K562 (cell line): ENCODE measurements around the gene INCENP. TPM values are rescaled to one million over a fixed set of nuclear protein-coding genes. Genes with fewer than 3 reads are reported as not detected.
A peak's percentile ranks its signal among the peaks of the same experiment; 100 is the strongest.

Experiments used
- ATAC-seq: fragments of 200-7000 bp; cut with Tn5 transposase; 3 replicates; pipeline ENCODE4 v1.9.1; 2020; ENCODE audit warnings: moderate library complexity
- BruUV-seq: library from RNA; stranded (reverse); fragments of 400-500 nt; replicated peaks from 2 replicates; lab custom pipeline; 2021; lab: Mats Ljungman, UMichigan
- CTCF ChIA-PET: fragments of 300-600 bp; formaldehyde crosslinking; extraction: SDS; loops from one replicate; lab custom pipeline; 2021; ENCODE audit warnings: low intra/inter-chr PET ratio; lab: Yijun Ruan, JAX
- POLR2A ChIA-PET: fragments of 300-600, 350-650 bp; sonication (Branson Sonifier 250); formaldehyde crosslinking; extraction: SDS; loops from one replicate; lab custom pipeline; 2021; ENCODE audit warnings: antibody characterized with exemption, inconsistent platforms; lab: Yijun Ruan, JAX
- DNase-seq, 4 experiments: peaks; one replicate each; pipeline versions ENCODE4 v3.0.0 to v3.0.0-alpha.2; 2011 to 2018; ENCODE audit warnings: low spot score in 3 of 4, mixed read lengths in 3 of 4; ENCODE audit errors: extremely low read depth in 1 of 4
- FAIRE-seq: peaks from 2 replicates; lab custom pipeline; 2011; peaks lifted over from hg19 to GRCh38; lab: Jason Lieb, UNC
- H2AFZ ChIP-seq: 2 replicates; pipeline ENCODE4 v1.6.0; 2011; ENCODE audit warnings: low read depth, low read length, control low read depth, inconsistent platforms
- H3K27ac ChIP-seq: fragments of 200-600 bp; 3 replicates; pipeline ENCODE4 v1.8.0; 2011; ENCODE audit warnings: low read depth, mild to moderate bottlenecking, control low read depth, inconsistent platforms, low read length, moderate library complexity, mixed read lengths; ENCODE audit errors: extremely low read depth
- H3K27me3 ChIP-seq, 2 experiments: fragments of 300-600 bp in 1 of 2; 2 replicates in 1 of 2; 3 replicates in 1 of 2; pipeline versions ENCODE4 v1.6.0 to v1.8.0; 2011; ENCODE audit warnings: inconsistent platforms in 2 of 2, low read length in 2 of 2, mild to moderate bottlenecking in 1 of 2, mixed read lengths in 1 of 2, moderate library complexity in 1 of 2; ENCODE audit not compliant: control insufficient read depth in 2 of 2, insufficient read depth in 2 of 2
- H3K36me3 ChIP-seq: fragments of 300-600 bp; 3 replicates; pipeline ENCODE4 v1.8.0; 2011; ENCODE audit warnings: mild to moderate bottlenecking, low read length, inconsistent platforms; ENCODE audit not compliant: control insufficient read depth, insufficient read depth
- H3K4me1 ChIP-seq, 2 experiments: fragments of 200-600 bp in 1 of 2; replicated peaks in 1 of 2; 2 replicates in 1 of 2; 3 replicates in 1 of 2; pipeline versions ENCODE4 v1.5.1 to v1.8.0; 2011; ENCODE audit warnings: inconsistent platforms in 2 of 2, low read length in 2 of 2, mild to moderate bottlenecking in 1 of 2, mixed read lengths in 1 of 2, moderate library complexity in 1 of 2; ENCODE audit not compliant: control insufficient read depth in 2 of 2, insufficient read depth in 2 of 2
- H3K4me2 ChIP-seq: 2 replicates; pipeline ENCODE4 v1.6.1; 2011; ENCODE audit warnings: low read length, control low read depth, inconsistent platforms, mixed read lengths; ENCODE audit not compliant: insufficient read depth
- H3K4me3 ChIP-seq: fragments of 200-600 bp; sonication (generic), shearing (Covaris generic); 2 replicates; pipeline ENCODE4 v1.5.1; 2016; ENCODE audit warnings: control low read depth, inconsistent platforms
- H3K79me2 ChIP-seq: fragments of 200-600 bp; 3 replicates; pipeline ENCODE4 v1.8.0; 2011; ENCODE audit warnings: low read length, inconsistent platforms; ENCODE audit not compliant: control insufficient read depth, insufficient read depth
- H3K9ac ChIP-seq, 2 experiments: 2 replicates each; pipeline versions ENCODE4 v1.6.0 to v1.6.1; 2011; ENCODE audit warnings: low read depth in 2 of 2, low read length in 2 of 2, control low read depth in 1 of 2, inconsistent platforms in 1 of 2, mild to moderate bottlenecking in 1 of 2, mixed read lengths in 1 of 2; ENCODE audit not compliant: insufficient read depth in 1 of 2
- H3K9me1 ChIP-seq: one replicate; pipeline ENCODE4 v1.6.0; 2011; ENCODE audit warnings: inconsistent platforms, mild to moderate bottlenecking, low read length, moderate library complexity; ENCODE audit not compliant: control insufficient read depth, insufficient read depth
- H3K9me3 ChIP-seq: replicated peaks from 2 replicates; pipeline ENCODE4 v1.5.1; 2011; ENCODE audit warnings: low read depth, low read length, inconsistent platforms; ENCODE audit not compliant: control insufficient read depth, insufficient read depth
- H4K20me1 ChIP-seq: replicated peaks from 2 replicates; pipeline ENCODE4 v1.6.1; 2011; ENCODE audit warnings: low read length, inconsistent platforms, mixed read lengths; ENCODE audit not compliant: control insufficient read depth, insufficient read depth
- CHD2 ChIP-seq: IDR thresholded peaks from 2 replicates; pipeline ENCODE4 v1.6.1; 2011; ENCODE audit warnings: low read depth, low read length
- KDM2B ChIP-seq: fragments of 250-450 bp; sonication (Bioruptor Pico); IDR thresholded peaks from 2 replicates; pipeline ENCODE4 v1.8.0; 2021; ENCODE audit warnings: mild to moderate bottlenecking, moderate library complexity
- KLF10 ChIP-seq: fragments of 250-450 bp; sonication (Bioruptor Pico); IDR thresholded peaks from 2 replicates; pipeline ENCODE4 v1.6.1; 2021; ENCODE audit warnings: matching md5 sums
- POLR2G ChIP-seq: fragments of 200-400 bp; formaldehyde crosslinking; IDR thresholded peaks from 2 replicates; pipeline ENCODE4 v1.6.1; 2017; ENCODE audit warnings: low read depth, mild to moderate bottlenecking, antibody characterized with exemption, low read length, moderate library complexity
- ZSCAN29 ChIP-seq: fragments of 450-650 bp; IDR thresholded peaks from 2 replicates; pipeline ENCODE4 v1.6.1; 2017
- WGBS: fragments of 100-300 bp; shearing (Covaris generic); methylation state at CpG from one replicate; pipeline ENCODE4 v1.1.6; 2016; ENCODE audit warnings: low coverage, mixed read lengths; ENCODE audit not compliant: insufficient coverage; ENCODE audit errors: missing lambda C conversion rate; 5-methylcytosine and 5-hydroxymethylcytosine counted together
- in situ Hi-C: fragments of 300-500 bp; cut with MboI; formaldehyde crosslinking; loops from 4 replicates; pipeline ENCODE4 v1.15.0; 2018; ENCODE audit warnings: inconsistent platforms, mixed read lengths
- intact Hi-C: fragments of 100-400 bp; cut with micrococcal nuclease; formaldehyde crosslinking; loops from 2 replicates; pipeline ENCODE4 v1.14.2; 2022
- polyA plus RNA-seq, 8 experiments: library from polyadenylated mRNA; depleted of rRNA in 4 of 8; stranded (reverse) in 5 of 8; unstranded in 3 of 8; fragments of >200 nt; fragmentation: Nextera tagmentation in 2 of 8; fragmentation: Illumina TruSeq in 1 of 8; extraction: Ambion mirVana in 2 of 8; extraction: Trizol in 1 of 8; gene quantifications; 2 replicates each; pipeline versions ENCODE4 v1.2.1 to v1.2.3, GENCODE V29; 2011 to 2014; ENCODE audit warnings: inconsistent platforms in 1 of 8, missing spikeins in 1 of 8
- total RNA-seq, 7 experiments: library from RNA; depleted of rRNA in 6 of 7; stranded (reverse); fragments of >200 nt in 6 of 7; fragmentation: Illumina TruSeq in 2 of 7; extraction: Trizol in 2 of 7; gene quantifications; 2 replicates each; pipeline versions ENCODE4 v1.2.1 to v1.2.3, GENCODE V29; 2011 to 2021; ENCODE audit warnings: low replicate concordance in 1 of 7

The INCENP gene
- total and polyA plus RNA-seq, 9 of the 15 experiments (the other 6 are each of a cell fraction or from before 2014, with no cell fraction given), result 1.1 to 97.9 (median 28.2) TPM

GRCh38 chr11:62138630-62139425 is 15.0 kb downstream of the INCENP start (continued):
- no peak for TF ChIP-seq KDM2B (CRISPR knock-in tag)
- TF ChIP-seq ZSCAN29, result no peak
- no peak for TF ChIP-seq KLF10 (CRISPR knock-in tag)

- ATAC-seq (no peak), FAIRE-seq (no peak), DNase-seq (no peak)
- H3K9ac ChIP-seq, result peak overlapping the region in 1 of 2 experiments; percentile 52; a peak in 2 of 4 replicates
- H3K79me2 ChIP-seq, result peaks cover 19% of the 10 kb centered on the region
- no peaks in the 10 kb centered on the region for H3K27me3 ChIP-seq
- no peak overlapping the region for H3K4me2 ChIP-seq
- H2AFZ ChIP-seq, result no peak overlapping the region
- no TSS peak for BruUV-seq
- ChIA-PET POLR2A (interaction anchor here (0.9 to 3.9 kb wide), 3 partner anchors 8 to 16 kb away, joined by 3 to 14 read pairs (median 4); partner anchors contain the start of gene INCENP), CTCF (interaction anchor here (0.5 kb wide), 1 partner anchor 178 kb away, joined by 3 read pairs; no protein-coding TSS in a partner anchor)
- H3K9me1 ChIP-seq, result peaks cover 4% of the 10 kb centered on the region
- no peak overlapping the region for H3K27ac ChIP-seq
- H3K4me1 ChIP-seq, result no peaks in the 10 kb centered on the region; a peak in 1 of 5 replicates
- intact Hi-C loops, result no loop called here
- peaks cover 91% of the 10 kb centered on the region; the same call in 2 of the 3 replicates for H3K36me3 ChIP-seq
- 95% methylated on average over 19 of the region's 24 CpGs for WGBS
- H3K9me3 ChIP-seq, result no peaks in the 10 kb centered on the region
- H3K4me3 ChIP-seq, result no peak overlapping the region
- TF ChIP-seq POLR2G, result peak; percentile 50
- TF ChIP-seq CHD2, result no peak
- in situ Hi-C loops, result no loop called here
- H4K20me1 ChIP-seq, result peaks cover 9% of the 10 kb centered on the region; the same call in 1 of the 2 replicates
These were observed 15.9 kb downstream of the INCENP start for GRCh38 chr11:62139526-62140303.
